Cardiac septum (tissue), 1 donor: ENCODE measurements around the gene PSME3IP1. TPM values are rescaled to one million over a fixed set of nuclear protein-coding genes. Genes with fewer than 3 reads are reported as not detected.

Source experiments
- DNase-seq: peaks from one replicate; pipeline ENCODE4 v3.0.0-alpha.2; 2020; ENCODE audit warnings: low spot score
- intact Hi-C: fragments of 100-400 bp; cut with DNase I; formaldehyde crosslinking; loops from one replicate; pipeline ENCODE4 v1.14.0; 2022
- total RNA-seq: library from RNA; stranded (reverse); fragmentation: NEBNext Ultra II Directional; extraction: Animal tissue kit (Norgen Biotek cat#: 25700); gene quantifications from one replicate; pipeline ENCODE4 v1.2.1, GENCODE V29; 2021
- donor health status: DM: no; HTN: no; CAD: no.

The PSME3IP1 gene
- total RNA-seq, 1 donor from 2014 or later: 58.1 TPM

GRCh38 chr16:57179215-57179828 lies 6.5 kb downstream of the PSME3IP1 start:
- intact Hi-C loops: no loop called here
- DNase-seq: no peak

- intact Hi-C loops: no loop called here
- DNase-seq: no peak
Observed at GRCh38 chr16:57178793-57179212, 7.0 kb downstream of the PSME3IP1 start.

DNA sequence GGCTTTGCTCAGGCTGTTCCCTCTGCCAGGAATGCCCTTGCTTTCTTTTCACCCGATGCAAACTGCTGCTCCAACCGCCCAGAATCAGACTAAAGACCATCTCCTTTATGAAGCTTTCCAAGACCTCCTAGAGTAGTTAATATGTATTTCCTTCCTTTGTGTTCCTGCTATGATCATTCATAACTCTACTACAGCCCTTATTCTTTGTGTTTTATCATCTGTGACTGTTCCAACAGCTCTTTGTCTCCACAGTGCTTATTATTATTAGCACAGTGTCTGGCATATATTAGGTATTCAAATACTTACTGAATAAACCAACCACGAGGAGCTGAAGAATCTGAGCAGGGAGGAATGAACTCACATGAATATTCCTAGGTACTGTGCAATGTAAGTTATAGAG lies 7.6 kb downstream of the PSME3IP1 start:
- no peak for DNase-seq
- intact Hi-C loops: no loop called here

DNA sequence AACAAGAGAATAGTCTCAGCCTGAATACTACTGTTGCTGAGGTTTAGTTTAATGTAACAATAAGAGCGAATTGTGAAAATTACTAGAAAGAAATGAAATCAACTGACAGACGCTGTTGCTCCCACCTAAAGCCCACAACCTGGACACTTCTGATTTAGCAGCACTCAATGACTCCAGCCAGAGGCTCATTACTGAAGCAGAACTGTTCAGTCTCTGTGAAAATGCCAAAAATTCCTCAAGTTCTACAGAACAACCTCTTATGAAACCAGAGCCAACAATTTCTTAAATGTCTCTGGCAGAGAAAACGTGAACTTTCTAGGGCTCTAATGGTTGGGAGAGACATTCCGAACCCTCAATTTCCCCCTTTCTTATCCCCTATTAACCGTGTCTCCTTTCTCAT lies 9.9 kb downstream of the PSME3IP1 start:
- intact Hi-C loops: no loop called here

DNA sequence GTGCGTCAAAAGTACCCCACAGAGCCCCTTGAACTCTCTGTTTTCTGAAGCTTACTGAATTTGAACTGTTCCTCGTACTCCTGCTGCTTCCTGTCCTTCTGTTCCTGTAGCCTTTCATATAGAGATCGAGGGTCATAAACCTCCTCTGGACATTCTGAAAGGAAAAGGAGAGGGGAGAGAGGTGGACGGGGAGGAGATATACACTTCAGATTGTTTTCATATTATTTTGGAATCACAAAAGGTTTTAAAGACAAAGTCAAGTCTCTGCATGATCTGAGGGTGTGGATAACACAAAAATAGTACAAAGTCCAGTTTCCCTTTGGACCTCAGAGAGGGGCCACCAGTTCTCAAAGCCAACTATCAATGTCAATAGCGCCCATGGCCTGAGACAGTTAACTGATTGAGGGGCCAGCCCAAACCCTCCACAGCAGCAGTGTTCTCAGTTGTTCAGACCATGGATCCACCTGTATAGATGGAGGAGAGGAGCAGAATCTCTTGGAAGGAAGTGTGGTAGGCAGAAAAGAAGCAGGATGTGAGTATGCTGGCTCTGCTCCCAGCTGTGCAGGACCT lies 13.0 kb downstream of the PSME3IP1 start:
- DNase-seq: no peak
- intact Hi-C loops: no loop called here

More for the DNA sequence above, 9.9 kb downstream of the PSME3IP1 start:
- no peak for DNase-seq

DNA sequence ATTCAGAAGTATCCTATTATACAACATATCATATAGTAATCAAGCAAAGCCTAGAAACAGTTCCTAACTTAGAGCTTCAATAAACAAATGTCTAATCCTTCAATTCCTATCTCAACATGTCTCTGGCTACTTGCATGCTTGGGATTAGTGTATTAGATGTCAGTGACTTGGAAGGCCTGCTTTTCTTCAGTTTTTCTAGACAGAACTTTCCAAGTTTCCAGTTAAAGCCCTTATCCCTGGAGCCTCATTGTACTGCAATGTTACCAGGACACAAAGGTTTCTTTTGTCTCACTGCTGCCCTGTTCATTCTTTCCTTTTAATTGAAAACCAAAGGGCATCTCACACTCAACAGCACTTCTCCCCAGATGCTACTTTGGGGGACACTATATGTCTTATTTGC lies 16.5 kb downstream of the PSME3IP1 start:
- intact Hi-C loops: no loop called here
- DNase-seq: no peak

DNA sequence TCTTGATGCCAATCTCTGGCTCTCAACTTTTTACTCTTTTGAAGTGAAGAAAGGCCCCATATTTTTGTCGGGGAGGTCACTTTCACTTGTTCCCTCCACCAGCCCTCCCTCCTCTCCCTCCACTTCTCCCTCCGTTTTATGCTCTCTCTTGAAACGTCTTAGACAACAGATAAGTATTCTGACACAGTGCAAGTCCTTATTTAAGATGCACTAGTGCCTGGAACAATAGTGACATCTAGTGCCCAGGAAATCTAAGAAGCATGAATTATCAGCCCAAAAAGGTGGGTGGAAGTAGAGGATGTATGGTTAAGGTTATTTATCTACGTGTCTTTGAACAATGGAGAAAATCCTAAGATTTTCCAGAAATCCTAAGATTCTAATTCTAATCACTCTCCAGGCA lies 17.9 kb downstream of the PSME3IP1 start:
- no peak for DNase-seq
- intact Hi-C loops: loop anchor here (1.0 kb wide), 1 partner anchor 84 kb away; no protein-coding TSS in a partner anchor

- intact Hi-C loops: no loop called here
- DNase-seq: no peak
Observed at GRCh38 chr16:57167538-57167937, 18.3 kb downstream of the PSME3IP1 start.

DNA sequence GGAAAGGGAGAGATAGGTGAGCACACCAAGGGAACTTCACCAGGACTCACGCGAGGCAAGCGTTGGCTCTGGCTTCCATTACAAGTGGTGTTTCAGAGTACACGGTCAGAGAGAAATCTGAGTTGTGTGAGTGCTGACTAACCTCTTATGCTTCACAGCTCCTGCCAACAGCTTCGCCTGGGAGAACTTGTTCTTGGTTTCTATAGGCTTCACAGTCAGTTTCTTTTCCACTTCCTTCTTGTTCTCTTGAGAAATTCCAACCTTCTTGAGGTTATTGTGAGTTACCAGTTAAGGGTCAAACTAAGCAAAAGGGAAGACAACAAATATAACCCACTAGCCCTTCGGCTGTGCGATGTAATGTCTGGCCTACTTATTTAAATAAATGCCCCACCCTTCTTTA lies 18.9 kb downstream of the PSME3IP1 start:
- intact Hi-C loops: no loop called here
- DNase-seq: no peak

DNA sequence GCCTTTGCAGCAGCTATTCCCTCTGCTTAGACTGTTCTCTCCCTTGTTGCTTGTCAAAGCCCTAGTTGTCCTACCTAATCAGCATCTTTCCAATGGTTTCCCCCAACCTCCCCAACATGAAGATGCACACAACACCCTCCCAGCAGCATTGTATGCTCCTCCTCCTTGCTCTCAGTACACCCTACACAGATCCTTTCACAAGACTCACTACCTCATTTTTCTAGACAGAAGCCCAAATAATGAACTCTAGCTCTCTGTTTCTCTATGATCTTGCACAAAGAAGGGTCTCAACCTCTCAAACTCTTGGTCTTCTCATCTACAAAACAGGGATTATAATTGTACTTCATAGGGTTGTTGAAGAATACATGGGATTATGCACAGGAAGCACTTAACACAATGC lies 19.4 kb downstream of the PSME3IP1 start:
- intact Hi-C loops: no loop called here
- no peak for DNase-seq

DNA sequence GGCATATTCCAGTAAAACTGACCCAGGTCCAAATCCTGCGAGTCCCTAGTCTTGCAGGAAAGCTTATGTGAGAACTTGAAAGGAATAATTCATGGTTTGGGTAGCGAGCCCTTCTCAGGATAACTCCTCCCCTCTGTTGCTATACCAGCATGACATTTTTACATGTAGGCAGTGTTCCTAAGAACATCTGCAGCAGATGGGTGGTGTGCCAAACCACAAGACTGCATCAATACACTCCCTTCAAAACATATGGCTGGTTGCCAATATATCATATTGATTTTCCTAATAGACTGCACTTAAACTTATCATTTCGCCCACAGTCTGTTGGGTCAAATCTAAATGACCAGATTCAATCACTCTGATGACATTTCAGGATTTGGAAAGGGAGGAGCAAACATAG lies 19.9 kb downstream of the PSME3IP1 start:
- intact Hi-C loops: no loop called here
- DNase-seq: no peak

GRCh38 chr16:57165483-57165882 lies 20.4 kb downstream of the PSME3IP1 start:
- no peak for DNase-seq
- intact Hi-C loops: no loop called here

DNA sequence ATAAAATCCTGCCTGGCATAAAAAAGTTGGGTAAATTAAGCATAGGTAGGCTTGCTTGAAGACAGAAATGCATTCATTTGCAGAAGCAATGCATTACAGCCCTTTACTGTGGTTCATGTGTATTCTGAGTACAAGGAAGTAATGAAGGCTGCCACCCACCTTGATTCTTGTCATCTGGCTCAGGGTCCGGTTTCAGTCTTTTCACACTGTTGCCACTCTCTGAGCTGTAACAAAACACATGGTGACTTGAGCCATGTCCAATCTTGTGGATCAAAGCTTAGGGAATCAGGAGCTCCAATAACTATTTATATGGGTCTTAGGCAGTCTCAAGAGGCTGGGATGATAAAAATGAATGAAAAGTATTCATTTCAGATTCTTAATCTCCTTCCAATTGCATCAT lies 22.0 kb downstream of the PSME3IP1 start:
- DNase-seq: no peak
- intact Hi-C loops: no loop called here

DNA sequence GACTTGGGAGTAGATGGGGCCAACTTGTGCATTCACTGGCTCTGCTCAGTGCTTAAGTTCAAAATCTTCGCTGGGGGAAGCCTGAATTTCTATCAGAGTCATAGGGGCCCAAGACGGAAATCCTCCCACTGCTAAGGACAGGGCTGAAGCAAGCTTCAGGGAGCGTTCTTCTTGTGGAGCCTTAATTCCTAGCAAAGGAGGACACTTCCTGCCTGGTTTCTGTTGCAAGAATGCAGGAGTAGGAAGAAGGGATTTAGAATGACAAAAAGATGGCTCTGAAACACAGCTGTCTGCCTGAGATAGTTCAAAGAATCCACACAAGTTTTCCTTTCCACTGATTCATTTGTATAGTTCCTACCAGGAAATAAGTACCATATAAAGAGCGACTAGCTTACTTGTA lies 26.4 kb downstream of the PSME3IP1 start:
- DNase-seq: no peak
- intact Hi-C loops: no loop called here

- no peak for DNase-seq
- intact Hi-C loops: no loop called here
Observed at GRCh38 chr16:57157533-57157932, 28.3 kb downstream of the PSME3IP1 start.

DNA sequence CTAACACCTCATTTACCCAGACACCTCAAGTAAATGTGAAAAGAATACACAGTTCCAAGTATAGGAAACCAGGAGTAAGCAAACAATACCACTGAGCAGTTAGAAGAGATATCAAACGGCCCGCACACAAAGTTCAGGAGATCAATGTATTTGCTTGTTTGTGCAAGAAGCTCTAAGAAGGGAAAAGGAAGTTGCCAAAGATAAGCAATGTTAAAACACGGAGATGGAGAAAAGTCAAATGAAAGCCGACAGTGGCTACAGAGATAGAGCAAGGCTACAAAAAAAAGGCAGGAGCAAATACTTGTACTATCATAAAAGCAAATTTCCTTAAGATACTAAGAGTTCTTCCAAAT lies 29.5 kb downstream of the PSME3IP1 start:
- no peak for DNase-seq
- intact Hi-C loops: no loop called here

- no peak for DNase-seq
- intact Hi-C loops: no loop called here
Observed at GRCh38 chr16:57155702-57156350, 30.0 kb downstream of the PSME3IP1 start.

GRCh38 chr16:57153841-57154240 lies 32.0 kb downstream of the PSME3IP1 start:
- intact Hi-C loops: no loop called here
- no peak for DNase-seq

- DNase-seq: no peak
- intact Hi-C loops: no loop called here
Observed at GRCh38 chr16:57152096-57153093, 33.4 kb downstream of the PSME3IP1 start.

DNA sequence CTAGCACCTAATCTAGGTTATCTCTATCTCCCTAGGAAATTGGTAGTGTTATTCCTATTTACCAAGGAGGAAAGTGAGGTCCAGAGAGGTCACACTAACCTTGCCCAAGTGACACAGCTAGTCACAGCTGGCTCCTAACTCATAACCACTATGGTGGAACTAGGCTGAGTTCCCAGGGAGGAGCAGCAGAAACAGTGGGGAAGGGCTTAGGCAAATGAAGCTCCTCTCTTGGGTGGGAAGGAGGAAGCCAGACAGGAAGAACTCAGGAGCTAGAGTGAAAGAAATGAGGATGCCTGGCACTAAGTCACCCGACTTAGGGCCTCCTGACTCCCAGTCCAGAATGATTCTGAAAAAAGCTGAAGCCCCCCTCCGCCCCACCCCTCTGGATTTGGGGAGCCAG lies 34.5 kb downstream of the PSME3IP1 start:
- intact Hi-C loops: no loop called here
- DNase-seq: no peak
